ENCODE data around the gene SYNDIG1.

GRCh38 chr20:24472426-24472825 is 3.0 kb downstream of the SYNDIG1 start:
- TF ChIP-seq ZNF277 (CRISPR knock-in tag; IDR thresholded peaks at IDR 0.05; ENCODE audit: borderline replicate concordance): no peak
- TF ChIP-seq MYC (IDR thresholded peaks at IDR 0.05; ENCODE audit: low read depth, low read length): no peak
- TF ChIP-seq MYC (CRISPR knock-in tag; IDR thresholded peaks at IDR 0.05; ENCODE audit: borderline replicate concordance, low read depth): no peak
